GM21423 (cell line): ENCODE results near the gene DNAH17.

Experiments used
- ATAC-seq: cut with Tn5 transposase; IDR thresholded peaks from one replicate; pipeline ENCODE4 v1.9.1; 2021; ENCODE audit warnings: mild to moderate bottlenecking, moderate library complexity; ENCODE audit not compliant: unreplicated experiment

The DNAH17 gene

GRCh38 chr17:78433013-78433727, 144.0 kb downstream of the DNAH17 start:
- no peak for ATAC-seq

GRCh38 chr17:78432226-78433012, 144.8 kb downstream of the DNAH17 start:
- ATAC-seq = no peak

GRCh38 chr17:78431692-78431958, 145.6 kb downstream of the DNAH17 start:
- no peak for ATAC-seq

DNA sequence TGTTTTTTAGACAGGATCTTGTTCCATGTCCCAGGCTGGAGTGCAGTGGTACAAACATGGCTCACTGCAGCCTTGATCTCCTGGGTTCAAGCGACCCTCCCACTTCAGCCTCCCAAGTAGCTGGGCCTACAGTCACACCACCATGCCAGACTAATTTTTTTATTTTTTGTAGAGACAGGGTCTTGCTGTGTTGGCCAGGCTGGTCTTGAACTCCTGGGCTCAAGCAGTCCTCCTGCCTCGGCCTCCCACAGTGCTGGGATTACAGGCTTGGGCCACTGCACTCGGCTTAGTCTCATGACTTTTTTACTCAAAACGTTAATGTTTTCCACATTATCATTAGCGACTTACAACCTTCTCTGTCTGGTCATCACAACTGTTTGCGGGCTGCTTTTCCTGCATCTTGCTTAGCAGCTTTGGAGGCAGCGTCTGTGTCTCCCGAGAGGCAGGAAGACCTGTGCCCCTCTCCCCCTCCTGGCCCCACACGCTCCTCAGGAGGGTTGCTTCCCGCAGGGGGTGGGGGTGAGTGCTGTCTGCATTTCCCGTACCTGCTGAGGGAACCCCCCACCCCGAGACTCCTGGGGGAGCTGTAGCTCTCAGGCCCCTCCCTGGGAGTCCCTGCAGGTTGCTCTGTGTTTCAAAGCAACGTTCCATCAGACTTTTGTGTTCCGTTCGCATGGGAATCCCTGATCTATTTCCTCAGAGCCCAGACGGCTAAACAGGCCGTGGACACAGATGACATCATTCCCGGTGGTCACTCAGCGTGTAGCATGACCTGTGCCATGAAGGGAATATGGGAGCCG, 146.1 kb downstream of the DNAH17 start:
- no peak for ATAC-seq

GRCh38 chr17:78429618-78429995, 147.6 kb downstream of the DNAH17 start:
- no peak for ATAC-seq

- ATAC-seq = no peak
These were observed 148.2 kb downstream of the DNAH17 start for GRCh38 chr17:78428836-78429617.

DNA sequence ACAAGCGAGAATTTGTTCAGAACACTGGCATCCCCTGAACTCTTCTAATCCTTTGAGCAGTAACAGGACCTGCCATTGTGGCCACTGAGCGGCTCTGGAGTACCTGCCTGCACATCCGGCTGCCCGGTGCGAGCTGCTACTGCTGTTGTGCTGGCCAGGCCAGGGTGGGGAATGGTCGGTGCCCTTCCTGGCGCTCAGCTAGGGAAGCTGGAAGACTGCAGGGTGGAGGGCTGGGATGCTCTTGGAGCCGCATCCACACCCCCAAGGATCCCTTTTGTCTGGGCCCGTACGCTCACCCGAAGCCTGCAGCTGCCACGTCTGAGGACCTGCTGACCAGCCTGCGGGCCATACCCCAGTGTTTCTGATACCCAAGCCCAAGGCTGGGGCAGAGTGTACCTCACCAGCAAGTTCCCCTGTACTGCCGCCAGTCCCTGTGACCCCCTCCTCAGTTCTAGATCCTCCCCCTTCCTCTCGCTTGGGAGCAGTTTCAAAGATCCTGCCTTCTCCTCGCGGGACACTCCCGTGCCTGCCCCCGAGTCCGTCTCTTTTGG, 149.1 kb downstream of the DNAH17 start:
- no peak for ATAC-seq

- no peak for ATAC-seq
These were observed 150.1 kb downstream of the DNAH17 start for GRCh38 chr17:78427140-78427539.

DNA sequence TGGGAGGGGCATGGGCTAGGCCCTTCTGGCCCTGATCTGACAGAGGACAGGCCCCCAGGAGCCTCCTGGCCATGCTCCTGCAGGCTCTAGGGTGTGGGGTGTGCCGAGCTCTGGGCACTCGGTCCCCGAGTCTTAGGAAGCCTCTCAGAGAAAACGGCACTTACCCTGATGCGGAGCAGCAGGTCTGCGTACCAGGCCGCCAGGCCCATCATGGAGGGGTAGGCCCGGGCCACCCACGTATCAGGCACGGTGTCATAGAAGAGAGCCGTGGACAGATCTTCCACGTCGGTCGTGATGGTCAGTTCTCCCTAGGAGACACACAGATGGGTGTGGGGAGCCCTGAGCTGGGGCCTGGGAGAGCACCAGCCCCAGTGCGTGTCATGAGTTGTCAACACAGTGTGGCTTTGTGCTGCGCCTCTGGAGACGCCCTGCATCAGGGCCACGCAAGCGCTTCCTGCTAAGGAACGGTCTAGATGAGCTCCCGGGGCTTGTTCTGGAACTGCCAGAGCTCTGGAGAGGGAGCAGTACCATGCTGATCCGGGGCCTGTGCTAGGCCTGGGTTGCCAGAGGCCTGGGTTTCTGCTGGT, 150.8 kb downstream of the DNAH17 start:
- ATAC-seq = no peak

DNA sequence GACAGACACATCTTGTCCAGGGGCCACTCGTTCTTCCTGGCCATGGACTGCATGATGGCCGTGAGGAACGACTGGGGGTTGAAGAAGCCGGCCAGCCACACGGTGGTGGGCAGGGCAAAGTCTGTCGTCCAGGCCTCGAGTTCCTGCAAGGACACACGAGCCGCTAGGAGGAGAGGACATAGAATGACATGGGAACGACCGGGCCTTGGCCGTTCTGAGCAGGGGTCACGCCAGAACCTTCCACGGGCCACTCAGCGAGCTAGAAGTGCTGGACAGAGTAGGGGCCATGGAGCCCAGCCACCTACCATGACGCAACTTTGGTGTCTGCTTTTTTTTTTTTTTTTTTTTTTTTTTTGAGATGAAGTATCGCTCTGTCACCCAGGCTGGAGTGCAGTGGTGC, 151.8 kb downstream of the DNAH17 start:
- no peak for ATAC-seq

- ATAC-seq = no peak
These were observed 153.1 kb downstream of the DNAH17 start for GRCh38 chr17:78423961-78424675.

DNA sequence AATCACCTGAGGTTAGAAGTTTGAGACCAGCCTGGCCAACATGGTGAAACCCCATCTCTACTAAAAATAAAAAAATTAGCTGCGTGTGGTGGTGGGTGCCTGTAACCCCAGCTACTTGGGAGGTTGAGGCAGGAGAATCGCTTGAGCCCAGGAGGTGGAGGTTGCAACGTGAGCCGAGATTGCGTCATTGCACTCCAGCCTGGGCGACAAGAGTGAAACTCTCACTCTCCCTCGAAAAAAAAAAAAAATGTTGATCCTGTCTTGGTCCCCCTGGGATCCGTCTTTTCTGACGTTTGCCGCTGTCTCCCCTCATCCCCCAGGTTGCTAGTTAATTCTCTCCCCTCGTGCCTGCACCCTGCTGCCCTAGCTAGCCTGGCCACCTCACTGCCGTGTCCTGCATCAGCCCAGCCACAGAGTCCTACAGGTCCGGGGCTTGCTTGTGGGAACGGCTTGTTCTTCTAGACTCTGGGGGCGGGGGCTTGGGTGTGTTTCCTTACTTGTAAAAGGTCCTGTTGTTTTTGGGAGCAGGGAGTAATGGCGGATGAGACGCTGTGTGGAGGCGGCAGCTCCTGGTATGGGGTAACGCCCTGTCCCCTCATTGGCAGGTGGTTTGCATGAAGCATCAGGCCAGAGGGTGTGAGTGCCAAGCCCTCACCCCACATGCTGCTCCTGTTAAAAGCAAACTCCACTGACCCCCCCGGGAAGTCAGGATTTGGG, 154.2 kb downstream of the DNAH17 start:
- ATAC-seq = no peak

DNA sequence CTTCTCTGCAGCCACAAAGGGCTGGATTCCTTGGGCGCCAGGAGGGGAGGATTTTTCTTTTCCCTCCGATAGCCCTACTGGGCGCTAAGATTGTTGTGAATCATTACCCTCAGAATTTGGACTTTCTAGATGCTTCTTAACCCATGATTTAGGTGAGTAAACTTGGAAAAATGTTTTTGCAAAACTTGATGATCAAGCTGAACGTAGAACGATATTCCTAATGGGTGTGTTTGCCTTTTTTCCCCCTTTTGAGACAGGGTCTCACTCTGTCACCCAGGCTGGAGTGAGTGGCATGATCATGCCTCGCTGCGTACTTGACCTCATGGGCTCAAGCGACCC, 155.0 kb downstream of the DNAH17 start:
- no peak for ATAC-seq

GRCh38 chr17:78421534-78422266, 155.5 kb downstream of the DNAH17 start:
- ATAC-seq = no peak

DNA sequence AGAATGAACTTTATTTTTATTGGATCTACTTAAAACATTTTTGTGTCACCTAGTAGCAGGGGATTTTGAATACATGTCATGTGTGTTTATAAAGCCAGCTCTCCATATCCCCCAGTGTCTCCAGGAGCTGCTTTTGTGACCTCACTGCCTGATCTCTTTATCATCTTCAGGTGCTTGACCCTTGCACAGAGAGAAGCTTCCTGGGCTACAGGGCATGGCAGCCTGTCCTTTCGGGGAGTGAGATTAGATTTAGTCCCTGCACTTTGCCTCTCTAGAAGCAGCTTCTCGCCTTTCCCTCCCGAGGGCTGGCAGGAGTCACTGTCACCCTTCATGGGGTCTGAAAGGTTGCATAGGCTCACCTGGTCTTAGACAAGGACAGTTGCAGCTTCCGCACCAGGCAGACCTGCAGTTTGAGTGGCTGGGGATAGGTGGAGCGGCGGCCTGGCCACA, 156.1 kb downstream of the DNAH17 start:
- ATAC-seq = no peak

DNA sequence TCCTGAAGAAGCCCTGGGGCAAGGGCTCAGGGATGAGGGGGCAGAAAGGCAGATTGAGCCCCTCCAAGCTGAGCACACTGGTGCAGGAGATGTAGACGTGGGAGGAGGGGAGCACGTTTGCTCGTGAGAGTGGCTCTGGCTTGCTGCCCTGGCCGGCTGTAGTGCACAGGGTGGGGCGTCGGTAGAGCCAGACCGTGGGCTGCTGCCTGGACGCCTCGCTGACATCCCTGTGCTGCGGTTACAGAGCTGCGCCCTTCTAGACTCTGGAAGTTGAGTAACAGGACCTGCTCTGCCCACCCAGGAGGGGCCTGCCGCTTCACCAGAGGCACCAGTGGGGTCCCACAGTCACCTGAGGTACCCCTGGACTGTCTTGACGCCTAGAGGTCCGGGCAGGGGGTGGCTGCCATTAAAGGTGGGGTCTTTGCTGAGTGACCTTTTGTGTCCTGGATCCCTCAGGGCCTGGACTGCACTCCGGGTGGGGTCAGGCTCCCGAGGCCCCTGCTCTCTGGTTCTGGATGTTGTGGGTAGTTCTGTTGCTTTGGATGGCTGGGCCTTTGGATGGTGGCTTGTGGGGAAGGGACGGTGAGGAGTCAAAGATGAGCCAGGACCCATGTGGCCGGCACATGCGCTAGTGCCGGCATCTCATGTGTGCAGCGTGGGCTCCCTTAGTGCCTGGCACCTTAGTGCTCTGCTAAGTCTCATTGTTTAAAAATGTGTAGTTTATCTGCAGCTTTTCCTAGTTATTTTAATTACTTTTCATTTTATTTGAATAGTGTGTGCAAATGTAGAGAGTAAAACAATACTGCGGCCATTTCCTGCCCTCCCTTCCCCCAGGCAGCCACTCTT, 157.0 kb downstream of the DNAH17 start:
- ATAC-seq = no peak

DNA sequence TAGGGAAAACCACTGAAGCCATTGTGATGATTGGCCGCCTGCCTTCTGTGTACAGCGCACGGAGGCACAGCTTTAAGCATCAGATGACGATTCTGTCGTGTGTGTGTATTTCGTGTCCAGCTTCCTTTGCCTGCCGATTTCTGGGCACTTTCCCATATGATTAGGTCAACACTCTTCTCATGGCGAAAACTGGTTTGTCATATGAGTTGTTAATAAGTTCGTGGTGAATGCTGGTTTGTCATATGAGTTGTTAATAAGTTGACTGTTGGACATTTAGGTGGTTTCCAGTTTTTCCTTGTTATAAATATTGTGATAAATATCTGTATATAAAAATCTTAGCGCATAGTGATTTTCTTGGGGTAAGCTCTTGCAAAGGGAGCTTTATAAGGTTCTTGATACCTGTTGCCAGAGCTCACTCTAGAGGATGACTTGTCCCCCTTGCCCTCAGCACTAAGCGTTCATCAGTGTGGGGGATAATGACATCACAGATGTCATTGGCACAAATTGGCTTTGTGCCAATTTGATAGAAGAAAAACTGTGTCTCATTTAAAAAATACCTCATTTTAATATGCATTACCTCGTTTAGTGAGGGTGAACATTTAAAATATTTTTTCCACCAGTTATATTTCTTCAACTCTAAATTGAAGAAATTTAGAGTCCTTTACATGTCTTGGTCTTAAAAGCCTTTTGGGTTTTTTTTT, 158.7 kb downstream of the DNAH17 start:
- no peak for ATAC-seq
